ENCODE results near the gene EML4.

Gene EML4

DNA sequence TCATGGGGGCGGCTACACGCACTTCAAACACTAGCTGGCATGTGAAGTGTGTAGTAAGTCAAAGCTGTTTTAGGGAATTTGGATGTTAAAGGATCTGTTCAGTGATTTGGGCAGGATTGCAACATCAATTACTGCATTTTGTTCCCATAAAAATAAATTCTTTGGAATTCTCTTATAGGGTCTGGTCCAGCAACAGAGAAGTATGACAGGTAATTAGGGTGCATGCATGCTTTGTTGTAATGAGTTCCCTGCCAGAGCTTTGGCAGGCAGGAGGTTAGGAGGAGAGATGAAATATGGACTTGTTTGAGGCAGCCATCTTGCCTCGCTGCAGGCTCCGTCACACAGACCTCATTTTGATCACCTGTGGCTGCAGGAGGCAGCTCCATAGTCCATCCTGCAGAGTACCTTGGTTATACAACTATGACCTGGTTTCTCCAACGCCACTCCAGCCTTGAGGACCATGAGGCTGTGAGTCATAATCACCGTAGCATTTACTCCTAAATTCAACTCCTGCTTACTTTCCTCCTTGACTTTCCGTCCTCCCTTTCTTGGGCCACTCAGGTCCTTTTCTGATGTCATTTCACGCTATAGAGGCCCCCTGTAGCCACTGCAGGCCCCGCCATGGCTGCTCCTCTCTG is 26.5 kb upstream of the EML4 start:
- H3K27ac ChIP-seq, result peak overlapping the region; percentile 88
- peak overlapping the region; percentile 56 for H3K9ac ChIP-seq (ENCODE audit: insufficient read length)
- no peaks in the 10 kb centered on the region for H3K9me3 ChIP-seq (ENCODE audit: low read depth, low read length)

DNA sequence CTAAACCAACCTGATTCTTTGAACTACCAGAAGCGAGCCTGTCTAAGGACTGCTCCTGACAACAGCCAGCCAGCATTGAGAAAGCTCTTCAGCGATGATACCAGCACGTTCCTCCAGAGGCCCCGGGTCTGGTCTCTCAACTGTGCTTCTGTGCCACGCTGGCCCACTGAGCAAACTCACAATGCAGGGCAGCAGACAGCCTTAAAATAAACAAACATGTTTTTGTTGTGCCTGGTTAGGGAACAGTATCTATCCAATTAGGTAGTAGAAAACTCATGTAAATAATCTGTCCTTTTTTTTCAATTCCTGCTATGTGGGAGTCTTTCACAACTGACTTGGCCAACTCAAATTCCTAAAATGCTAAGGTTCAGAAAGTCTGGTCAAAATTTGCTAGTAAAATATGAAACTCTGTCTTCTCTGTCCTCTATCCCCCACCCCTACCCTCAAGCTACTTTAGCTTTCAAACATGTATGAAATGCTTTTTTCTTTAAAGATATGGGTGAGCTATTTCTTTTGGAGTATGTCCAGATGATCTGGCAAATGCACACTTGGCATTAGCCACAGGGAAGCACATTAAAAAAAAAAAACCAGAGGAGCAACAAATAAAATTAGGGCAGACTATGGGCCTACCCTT is 21.4 kb upstream of the EML4 start:
- Histone ChIP-seq H3K27ac (peak overlapping the region; percentile 27), H3K9ac (ENCODE audit: insufficient read length) (peak overlapping the region; percentile 43), H3K9me3 (ENCODE audit: low read depth, low read length) (no peaks in the 10 kb centered on the region), H3K4me3 (no peak overlapping the region; the same call in 1 of the 2 replicates), H3K36me3 (ENCODE audit: insufficient read depth, low read length) (no peaks in the 10 kb centered on the region)
- TF ChIP-seq FOXP2 (optimal IDR thresholded peaks at IDR 0.05; ENCODE audit: control extremely low read depth, extremely low read length, insufficient read depth) (no peak), EZH2 (IDR thresholded peaks at IDR 0.05) (no peak), POLR2AphosphoS5 (IDR thresholded peaks at IDR 0.05; ENCODE audit: borderline replicate concordance, low read depth, low read length) (no peak)
- DNase-seq (ENCODE audit: low read depth, low spot score), result no peak

More for the DNA sequence above, 26.5 kb upstream of the EML4 start:
- DNase-seq (ENCODE audit: low read depth, low spot score), result no peak
- no peaks in the 10 kb centered on the region for H3K36me3 ChIP-seq (ENCODE audit: insufficient read depth, low read length)
- H3K4me3 ChIP-seq, result peak overlapping the region; percentile 76
- TF ChIP-seq POLR2AphosphoS5 (IDR thresholded peaks at IDR 0.05; ENCODE audit: borderline replicate concordance, low read depth, low read length) (no peak), FOXP2 (optimal IDR thresholded peaks at IDR 0.05; ENCODE audit: control extremely low read depth, extremely low read length, insufficient read depth) (no peak), EZH2 (IDR thresholded peaks at IDR 0.05) (no peak)

DNA sequence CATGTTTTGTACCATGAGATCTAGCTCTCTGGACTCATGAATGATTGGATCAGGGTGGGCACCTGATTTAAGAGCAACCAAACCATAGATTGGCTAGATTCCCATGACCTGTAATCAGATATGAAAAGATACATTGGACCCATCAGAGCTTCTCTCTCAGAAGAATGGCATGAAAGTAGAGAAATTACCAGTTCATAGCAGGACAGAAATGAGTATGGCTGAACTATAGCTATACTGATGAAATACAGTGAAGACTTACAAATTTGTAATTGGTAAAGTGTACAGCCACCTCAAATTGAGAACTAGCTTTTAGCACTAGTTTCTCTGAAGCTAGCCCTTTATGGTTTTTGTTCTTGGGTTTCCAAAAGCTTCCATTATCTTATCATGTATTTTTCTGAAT is 19.0 kb upstream of the EML4 start:
- Histone ChIP-seq H3K9me3 (ENCODE audit: low read depth, low read length) (no peaks in the 10 kb centered on the region), H3K27ac (no peak overlapping the region), H3K36me3 (ENCODE audit: insufficient read depth, low read length) (no peaks in the 10 kb centered on the region), H3K9ac (ENCODE audit: insufficient read length) (no peak overlapping the region), H3K4me3 (no peak overlapping the region)
- TF ChIP-seq FOXP2 (optimal IDR thresholded peaks at IDR 0.05; ENCODE audit: control extremely low read depth, extremely low read length, insufficient read depth), result no peak
- no peak for TF ChIP-seq EZH2 (IDR thresholded peaks at IDR 0.05)
- TF ChIP-seq POLR2AphosphoS5 (IDR thresholded peaks at IDR 0.05; ENCODE audit: borderline replicate concordance, low read depth, low read length), result no peak
- no peak for DNase-seq (ENCODE audit: low read depth, low spot score)

DNA sequence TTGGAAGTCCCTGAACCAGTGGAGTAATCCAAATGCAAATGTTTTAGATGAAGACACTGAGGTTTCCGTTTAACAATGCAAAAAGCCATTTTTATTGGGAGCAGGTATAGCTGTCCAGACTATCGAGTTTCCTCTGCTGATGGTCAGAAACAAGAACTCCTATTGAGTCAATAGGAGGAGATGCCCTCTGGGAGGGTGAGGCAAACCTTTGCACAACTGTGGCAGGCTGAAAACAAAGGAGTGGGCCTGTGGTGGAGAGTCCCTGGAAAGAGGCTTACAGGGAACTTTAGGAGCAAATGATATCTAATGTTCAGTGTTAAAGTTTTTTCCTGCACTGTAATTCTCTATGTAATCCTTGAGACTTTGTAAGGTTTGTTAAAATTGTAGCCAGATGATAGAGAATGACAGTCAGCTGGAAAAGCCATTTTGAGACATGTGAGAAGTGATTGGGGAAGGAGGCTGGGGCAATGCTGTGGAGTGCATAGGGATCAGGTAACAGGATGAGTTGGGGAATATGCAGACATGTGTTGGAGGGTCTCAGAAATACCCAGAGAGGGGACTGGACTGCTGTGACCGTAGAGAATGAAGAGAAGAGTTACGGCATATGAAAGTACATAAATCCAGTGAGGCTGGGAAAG is 15.1 kb upstream of the EML4 start:
- no peak for DNase-seq (ENCODE audit: low read depth, low spot score)
- TF ChIP-seq POLR2AphosphoS5 (IDR thresholded peaks at IDR 0.05; ENCODE audit: borderline replicate concordance, low read depth, low read length) (no peak), EZH2 (IDR thresholded peaks at IDR 0.05) (no peak), FOXP2 (optimal IDR thresholded peaks at IDR 0.05; ENCODE audit: control extremely low read depth, extremely low read length, insufficient read depth) (no peak)
- Histone ChIP-seq H3K9ac (ENCODE audit: insufficient read length) (no peak overlapping the region), H3K9me3 (ENCODE audit: low read depth, low read length) (no peaks in the 10 kb centered on the region), H3K36me3 (ENCODE audit: insufficient read depth, low read length) (no peaks in the 10 kb centered on the region), H3K4me3 (no peak overlapping the region), H3K27ac (no peak overlapping the region)

DNA sequence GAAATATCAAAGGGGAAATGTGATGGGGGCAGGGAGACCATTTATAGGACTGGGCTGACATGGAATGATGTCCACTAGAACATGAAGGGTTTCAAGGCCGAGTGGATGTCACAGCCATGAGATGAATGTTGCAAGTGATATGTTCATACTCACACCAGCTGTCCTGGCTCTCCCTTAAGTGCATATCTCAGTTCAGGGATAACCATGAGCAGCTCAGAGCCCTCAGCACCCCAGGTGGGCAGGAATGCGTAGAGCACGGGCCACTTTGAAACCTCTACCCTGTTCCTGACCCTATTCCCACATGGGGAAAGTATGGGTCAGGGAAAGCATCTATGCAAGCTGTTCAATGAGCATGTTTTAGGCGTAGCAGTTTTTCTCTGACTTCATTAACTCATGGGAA is 12.4 kb upstream of the EML4 start:
- TF ChIP-seq FOXP2 (optimal IDR thresholded peaks at IDR 0.05; ENCODE audit: control extremely low read depth, extremely low read length, insufficient read depth) (no peak), EZH2 (IDR thresholded peaks at IDR 0.05) (no peak), POLR2AphosphoS5 (IDR thresholded peaks at IDR 0.05; ENCODE audit: borderline replicate concordance, low read depth, low read length) (no peak)
- no peak for DNase-seq (ENCODE audit: low read depth, low spot score)
- Histone ChIP-seq H3K9me3 (ENCODE audit: low read depth, low read length) (no peaks in the 10 kb centered on the region), H3K4me3 (no peak overlapping the region), H3K27ac (no peak overlapping the region), H3K9ac (ENCODE audit: insufficient read length) (no peak overlapping the region), H3K36me3 (ENCODE audit: insufficient read depth, low read length) (no peaks in the 10 kb centered on the region)

DNA sequence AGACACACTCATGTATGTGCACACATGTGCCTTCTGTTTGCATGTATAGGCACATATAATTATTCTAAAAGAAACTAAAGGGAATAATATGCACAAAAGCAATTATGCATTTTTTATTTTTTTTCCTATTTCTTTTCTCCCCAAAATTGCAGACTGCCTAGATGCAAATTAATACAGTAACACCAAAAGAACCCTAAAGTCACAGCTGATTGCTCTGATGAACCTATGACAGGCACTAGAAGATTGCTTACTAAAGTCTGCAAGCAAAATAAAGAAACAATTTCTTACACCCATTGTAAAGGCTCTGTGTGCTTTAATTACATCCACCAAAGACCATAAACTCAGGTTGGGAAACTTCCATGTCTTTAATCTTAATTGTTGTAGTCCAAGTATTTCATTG is 7.7 kb upstream of the EML4 start:
- TF ChIP-seq FOXP2 (optimal IDR thresholded peaks at IDR 0.05; ENCODE audit: control extremely low read depth, extremely low read length, insufficient read depth) (no peak), EZH2 (IDR thresholded peaks at IDR 0.05) (no peak), POLR2AphosphoS5 (IDR thresholded peaks at IDR 0.05; ENCODE audit: borderline replicate concordance, low read depth, low read length) (no peak)
- no peak for DNase-seq (ENCODE audit: low read depth, low spot score)
- no peak overlapping the region for H3K9ac ChIP-seq (ENCODE audit: insufficient read length)
- no peak overlapping the region for H3K4me3 ChIP-seq
- no peak overlapping the region for H3K27ac ChIP-seq
- H3K9me3 ChIP-seq (ENCODE audit: low read depth, low read length), result no peaks in the 10 kb centered on the region
- H3K36me3 ChIP-seq (ENCODE audit: insufficient read depth, low read length), result no peaks in the 10 kb centered on the region

DNA sequence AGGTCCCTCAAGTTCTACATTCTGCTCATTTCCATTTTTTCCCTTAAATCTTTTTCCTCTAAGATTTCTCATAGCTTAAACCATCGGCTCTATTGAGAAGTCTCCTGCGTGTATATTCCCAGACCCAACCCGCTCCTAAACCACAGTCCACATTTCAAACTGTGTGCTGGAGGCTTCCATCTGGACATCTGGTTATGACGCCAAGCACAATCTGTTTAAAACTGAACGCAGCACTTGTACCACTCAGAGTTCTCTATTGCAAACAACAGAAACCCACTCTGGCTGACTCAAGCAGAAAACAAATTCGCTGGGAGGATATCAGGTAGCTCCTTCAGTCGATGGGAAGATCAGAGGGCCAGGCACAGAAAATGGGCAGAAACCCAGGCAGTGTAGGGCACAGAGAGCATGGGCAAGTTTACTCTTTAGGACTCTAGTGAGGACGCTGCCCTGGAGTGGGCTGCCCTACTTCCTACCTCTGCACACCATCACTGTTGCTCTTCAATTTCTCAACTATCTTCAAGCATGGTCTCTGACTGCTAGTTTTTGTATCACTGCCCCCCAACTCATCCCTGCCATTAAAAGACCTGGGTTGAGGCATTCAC is 5.6 kb upstream of the EML4 start:
- no peak overlapping the region for H3K4me3 ChIP-seq
- DNase-seq (ENCODE audit: low read depth, low spot score), result no peak
- no peak overlapping the region for H3K27ac ChIP-seq
- H3K9me3 ChIP-seq (ENCODE audit: low read depth, low read length), result no peaks in the 10 kb centered on the region
- no peak overlapping the region for H3K9ac ChIP-seq (ENCODE audit: insufficient read length)
- no peaks in the 10 kb centered on the region for H3K36me3 ChIP-seq (ENCODE audit: insufficient read depth, low read length)
- TF ChIP-seq EZH2 (IDR thresholded peaks at IDR 0.05) (no peak), POLR2AphosphoS5 (IDR thresholded peaks at IDR 0.05; ENCODE audit: borderline replicate concordance, low read depth, low read length) (no peak), FOXP2 (optimal IDR thresholded peaks at IDR 0.05; ENCODE audit: control extremely low read depth, extremely low read length, insufficient read depth) (no peak)

DNA sequence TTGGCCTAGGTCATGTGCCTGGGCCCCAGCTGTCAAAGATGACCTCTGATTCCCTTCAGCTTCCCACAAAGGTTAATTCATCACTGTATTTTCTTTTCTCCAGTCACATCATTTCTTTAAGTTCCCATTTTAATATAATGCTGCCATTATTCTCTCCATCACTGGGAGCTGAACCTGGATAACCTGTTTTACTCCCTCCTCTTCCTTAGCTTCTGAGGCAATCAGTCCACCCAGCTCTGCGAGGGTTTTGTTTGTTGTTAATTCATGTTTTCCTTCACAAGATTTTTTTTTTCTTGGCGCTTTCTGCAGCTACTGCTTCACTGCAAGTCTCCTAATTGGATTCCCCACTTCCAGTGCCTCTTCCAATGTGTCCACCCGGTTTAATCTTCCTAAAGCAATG is 5.1 kb upstream of the EML4 start:
- H3K4me3 ChIP-seq, result no peak overlapping the region
- H3K27ac ChIP-seq, result no peak overlapping the region
- no peaks in the 10 kb centered on the region for H3K36me3 ChIP-seq (ENCODE audit: insufficient read depth, low read length)
- no peak for TF ChIP-seq EZH2 (IDR thresholded peaks at IDR 0.05)
- no peak for TF ChIP-seq FOXP2 (optimal IDR thresholded peaks at IDR 0.05; ENCODE audit: control extremely low read depth, extremely low read length, insufficient read depth)
- TF ChIP-seq POLR2AphosphoS5 (IDR thresholded peaks at IDR 0.05; ENCODE audit: borderline replicate concordance, low read depth, low read length), result no peak
- no peak for DNase-seq (ENCODE audit: low read depth, low spot score)
- no peak overlapping the region for H3K9ac ChIP-seq (ENCODE audit: insufficient read length)
- no peaks in the 10 kb centered on the region for H3K9me3 ChIP-seq (ENCODE audit: low read depth, low read length)

Measured in SK-N-MC (cell line).